SK-N-SH (cell line): Measurements from ENCODE around the gene PA2G4. TPM values are rescaled to one million over a fixed set of nuclear protein-coding genes. Genes with fewer than 3 reads are reported as not detected.

Source experiments
- CTCF ChIA-PET: fragments of 300-600, 350-600 bp; formaldehyde crosslinking; extraction: SDS; loops from one replicate; lab custom pipeline; 2021; lab: Yijun Ruan, JAX
- POLR2A ChIA-PET: fragments of 350-600 bp; sonication (Branson Sonifier 250); formaldehyde crosslinking; extraction: SDS; loops from one replicate; lab custom pipeline; 2020; ENCODE audit warnings: antibody characterized with exemption, inconsistent platforms; lab: Yijun Ruan, JAX
- DNase-seq: peaks from one replicate; pipeline ENCODE4 v3.0.0; 2012
- H2AFZ ChIP-seq: fragments of 200-600 bp; sonication (generic); 2 replicates; pipeline ENCODE4 v1.8.1; 2016; ENCODE audit warnings: antibody characterized with exemption, mild to moderate bottlenecking, low read depth
- H3F3A ChIP-seq: fragments of 200-600 bp; sonication (generic); replicated peaks from 2 replicates; pipeline ENCODE3; 2016; ENCODE audit warnings: antibody characterized with exemption, mild to moderate bottlenecking; ENCODE audit not compliant: insufficient read depth
- H3K27ac ChIP-seq, 2 experiments: fragments of 200-500 bp in 1 of 2; fragments of 200-600 bp in 1 of 2; sonication (Bioruptor generic) in 1 of 2; sonication (generic), shearing (Covaris generic) in 1 of 2; 2 replicates each; pipeline versions ENCODE4 v1.5.1 to v1.6.1; 2014 to 2016; ENCODE audit warnings: low read depth in 2 of 2, inconsistent platforms in 1 of 2, low read length in 1 of 2, mild to moderate bottlenecking in 1 of 2, mixed read lengths in 1 of 2
- H3K27me3 ChIP-seq: fragments of 200-600 bp; sonication (generic), shearing (Covaris generic); 2 replicates; pipeline ENCODE4 v1.6.1; 2016; ENCODE audit warnings: mixed run types; ENCODE audit not compliant: insufficient read depth
- H3K36me3 ChIP-seq, 2 experiments: fragments of 200-500 bp in 1 of 2; fragments of 200-600 bp in 1 of 2; sonication (Bioruptor generic) in 1 of 2; sonication (generic) in 1 of 2; replicated peaks in 1 of 2; 2 replicates each; pipeline versions ENCODE3 to v1.5.1; 2014 to 2016; ENCODE audit warnings: low read length in 1 of 2, mild to moderate bottlenecking in 1 of 2; ENCODE audit not compliant: insufficient read depth in 2 of 2, control insufficient read depth in 1 of 2
- H3K4me1 ChIP-seq, 2 experiments: fragments of 200-500 bp in 1 of 2; fragments of 200-600 bp in 1 of 2; sonication (Bioruptor generic) in 1 of 2; sonication (generic), shearing (Covaris generic) in 1 of 2; 2 replicates each; pipeline versions ENCODE4 v1.5.1 to v1.6.1; 2014 to 2016; ENCODE audit warnings: low read depth in 1 of 2, low read length in 1 of 2, mixed run types in 1 of 2; ENCODE audit not compliant: insufficient read depth in 2 of 2, control insufficient read depth in 1 of 2
- H3K4me2 ChIP-seq: fragments of 200-600 bp; sonication (generic), shearing (Covaris generic); 2 replicates; pipeline ENCODE4 v1.6.1; 2017; ENCODE audit warnings: mixed run types
- H3K4me3 ChIP-seq, 2 experiments: fragments of 200-500 bp in 1 of 2; fragments of 200-600 bp in 1 of 2; sonication (Bioruptor generic) in 1 of 2; sonication (generic), shearing (Covaris generic) in 1 of 2; 2 replicates each; pipeline versions ENCODE4 v1.5.1 to v1.8.1; 2014 to 2016; ENCODE audit warnings: low read depth in 2 of 2, inconsistent platforms in 1 of 2, low read length in 1 of 2, mild to moderate bottlenecking in 1 of 2, mixed read lengths in 1 of 2, moderate library complexity in 1 of 2
- H3K79me2 ChIP-seq: fragments of 200-600 bp; sonication (generic); 2 replicates; pipeline ENCODE4 v1.8.1; 2017; ENCODE audit warnings: mild to moderate bottlenecking; ENCODE audit not compliant: insufficient read depth
- H3K9ac ChIP-seq: fragments of 200-600 bp; sonication (generic); 2 replicates; pipeline ENCODE4 v1.6.1; 2017; ENCODE audit warnings: mixed run types
- H3K9me2 ChIP-seq: fragments of 200-600 bp; sonication (generic); 2 replicates; pipeline ENCODE4 v1.6.1; 2017; ENCODE audit warnings: mixed run types
- H3K9me3 ChIP-seq: fragments of 200-600 bp; sonication (generic); 2 replicates; pipeline ENCODE4 v1.6.1; 2017; ENCODE audit warnings: mixed run types, mild to moderate bottlenecking, moderate library complexity
- H4K20me1 ChIP-seq: fragments of 200-600 bp; sonication (generic); 2 replicates; pipeline ENCODE4 v1.6.1; 2017; ENCODE audit warnings: mild to moderate bottlenecking, mixed run types; ENCODE audit not compliant: insufficient read depth
- FOXJ3 ChIP-seq: sonication (generic); formaldehyde crosslinking; IDR thresholded peaks from 2 replicates; pipeline ENCODE4 v1.5.1; 2020; ENCODE audit warnings: mild to moderate bottlenecking, missing genetic modification reagents
- FOXM1 ChIP-seq: IDR thresholded peaks from 2 replicates; pipeline ENCODE4 v1.4.0; 2012; ENCODE audit warnings: low read depth, mild to moderate bottlenecking
- MXI1 ChIP-seq: IDR thresholded peaks from 2 replicates; pipeline ENCODE4 v1.6.1; 2012; ENCODE audit warnings: mild to moderate bottlenecking, low read depth, low read length, improper control_type of control experiment
- PBX3 ChIP-seq: IDR thresholded peaks from 2 replicates; pipeline ENCODE4; 2012
- RAD21 ChIP-seq: IDR thresholded peaks from 2 replicates; pipeline ENCODE4 v1.6.1; 2012; ENCODE audit warnings: mild to moderate bottlenecking, low read length
- USF1 ChIP-seq: IDR thresholded peaks from 2 replicates; pipeline ENCODE4 v1.4.0; 2012; ENCODE audit warnings: low read depth, borderline replicate concordance
- YY1 ChIP-seq: IDR thresholded peaks from 2 replicates; pipeline ENCODE4 v1.4.0; 2012; ENCODE audit warnings: low read depth, mild to moderate bottlenecking
- WGBS: methylation state at CpG from one replicate; pipeline ENCODE4 v1.1.6; 2017; ENCODE audit warnings: low lambda C conversion rate; 5-methylcytosine and 5-hydroxymethylcytosine counted together
- polyA plus RNA-seq, 3 experiments: library from polyadenylated mRNA; depleted of rRNA; stranded (reverse); fragments of >200 nt; gene quantifications; 2 replicates each; pipeline ENCODE4 v1.2.3, GENCODE V29; 2012
- TF ChIP-seq, protein P1 (sequence below): IDR thresholded peaks from 2 replicates; pipeline ENCODE4 v1.6.1; 2012; ENCODE audit warnings: mild to moderate bottlenecking, low read depth, low read length, moderate library complexity

Gene PA2G4
- polyA plus RNA-seq, 1 of the 3 experiments (the other 2 are of a cell fraction), result 207 TPM

- TF ChIP-seq, protein P1, sequence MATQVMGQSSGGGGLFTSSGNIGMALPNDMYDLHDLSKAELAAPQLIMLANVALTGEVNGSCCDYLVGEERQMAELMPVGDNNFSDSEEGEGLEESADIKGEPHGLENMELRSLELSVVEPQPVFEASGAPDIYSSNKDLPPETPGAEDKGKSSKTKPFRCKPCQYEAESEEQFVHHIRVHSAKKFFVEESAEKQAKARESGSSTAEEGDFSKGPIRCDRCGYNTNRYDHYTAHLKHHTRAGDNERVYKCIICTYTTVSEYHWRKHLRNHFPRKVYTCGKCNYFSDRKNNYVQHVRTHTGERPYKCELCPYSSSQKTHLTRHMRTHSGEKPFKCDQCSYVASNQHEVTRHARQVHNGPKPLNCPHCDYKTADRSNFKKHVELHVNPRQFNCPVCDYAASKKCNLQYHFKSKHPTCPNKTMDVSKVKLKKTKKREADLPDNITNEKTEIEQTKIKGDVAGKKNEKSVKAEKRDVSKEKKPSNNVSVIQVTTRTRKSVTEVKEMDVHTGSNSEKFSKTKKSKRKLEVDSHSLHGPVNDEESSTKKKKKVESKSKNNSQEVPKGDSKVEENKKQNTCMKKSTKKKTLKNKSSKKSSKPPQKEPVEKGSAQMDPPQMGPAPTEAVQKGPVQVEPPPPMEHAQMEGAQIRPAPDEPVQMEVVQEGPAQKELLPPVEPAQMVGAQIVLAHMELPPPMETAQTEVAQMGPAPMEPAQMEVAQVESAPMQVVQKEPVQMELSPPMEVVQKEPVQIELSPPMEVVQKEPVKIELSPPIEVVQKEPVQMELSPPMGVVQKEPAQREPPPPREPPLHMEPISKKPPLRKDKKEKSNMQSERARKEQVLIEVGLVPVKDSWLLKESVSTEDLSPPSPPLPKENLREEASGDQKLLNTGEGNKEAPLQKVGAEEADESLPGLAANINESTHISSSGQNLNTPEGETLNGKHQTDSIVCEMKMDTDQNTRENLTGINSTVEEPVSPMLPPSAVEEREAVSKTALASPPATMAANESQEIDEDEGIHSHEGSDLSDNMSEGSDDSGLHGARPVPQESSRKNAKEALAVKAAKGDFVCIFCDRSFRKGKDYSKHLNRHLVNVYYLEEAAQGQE, result no peak
- TF ChIP-seq YY1 (no peak), RAD21 (no peak), PBX3 (no peak)
Measured at GRCh38 chr12:56121204-56121870, 17.0 kb downstream of the PA2G4 start (continued).

DNA sequence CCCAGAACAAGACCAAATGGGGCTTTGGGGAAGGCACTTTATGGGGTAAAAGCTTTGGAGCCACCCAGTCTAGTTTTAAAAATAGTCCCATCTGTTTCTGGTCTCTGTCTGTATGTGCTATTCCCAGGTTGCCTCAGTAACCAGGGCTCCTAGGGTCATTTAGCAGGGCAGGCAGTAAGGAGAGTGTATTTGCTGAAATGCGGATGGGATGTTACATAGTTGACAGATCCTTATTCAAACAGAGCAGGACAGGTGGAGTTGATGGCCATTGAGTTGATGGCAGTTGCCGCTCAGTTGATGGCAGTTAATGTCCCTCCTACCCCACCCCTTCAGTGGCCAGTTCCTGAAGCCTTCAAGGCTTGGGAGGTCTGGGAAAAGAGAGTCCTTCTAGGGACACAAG, 18.3 kb downstream of the PA2G4 start:
- Histone ChIP-seq H2AFZ (no peak overlapping the region), H3K9ac (no peak overlapping the region), H3K9me2 (no peaks in the 10 kb centered on the region), H3K9me3 (no peaks in the 10 kb centered on the region), H3K79me2 (peaks cover 53% of the 10 kb centered on the region), H3K4me1 (peaks cover 25 to 31% of the 10 kb centered on the region in 2 experiments), H3K27ac (no peak overlapping the region), H3K36me3 (peaks cover 9 to 19% of the 10 kb centered on the region in 2 experiments), H3K4me2 (no peak overlapping the region), H3F3A (peaks cover 45% of the 10 kb centered on the region), H3K27me3 (no peaks in the 10 kb centered on the region), H3K4me3 (no peak overlapping the region), H4K20me1 (peaks cover 2% of the 10 kb centered on the region; the same call in 1 of the 2 replicates)
- DNase-seq, result no peak
- ChIA-PET POLR2A (interaction anchor here (0.6 kb wide), 1 partner anchor 38 kb away, joined by 3 read pairs; no protein-coding TSS in a partner anchor), CTCF (interaction anchor here (0.6 to 16.0 kb wide), 4 partner anchors 40 to 127 kb away, joined by 3 to 272 read pairs (median 3); partner anchors contain the start of gene SMARCC2)
- TF ChIP-seq MXI1 (no peak), FOXJ3 (no peak), FOXM1 (no peak), USF1 (no peak)
- 95% methylated on average over 2 of the region's 2 CpGs for WGBS
